GM21723 (cell line): ENCODE data around the gene MAP1B.
"Not testable (repeated sequence)": the region's sequence is repeated elsewhere in the genome, so short reads cannot be mapped to it uniquely, and the experiment has no call there.

Experiments used
- ATAC-seq: cut with Tn5 transposase; IDR thresholded peaks from one replicate; pipeline ENCODE4 v1.9.1; 2021; ENCODE audit warnings: mild to moderate bottlenecking, moderate library complexity; ENCODE audit not compliant: unreplicated experiment

The MAP1B gene

DNA sequence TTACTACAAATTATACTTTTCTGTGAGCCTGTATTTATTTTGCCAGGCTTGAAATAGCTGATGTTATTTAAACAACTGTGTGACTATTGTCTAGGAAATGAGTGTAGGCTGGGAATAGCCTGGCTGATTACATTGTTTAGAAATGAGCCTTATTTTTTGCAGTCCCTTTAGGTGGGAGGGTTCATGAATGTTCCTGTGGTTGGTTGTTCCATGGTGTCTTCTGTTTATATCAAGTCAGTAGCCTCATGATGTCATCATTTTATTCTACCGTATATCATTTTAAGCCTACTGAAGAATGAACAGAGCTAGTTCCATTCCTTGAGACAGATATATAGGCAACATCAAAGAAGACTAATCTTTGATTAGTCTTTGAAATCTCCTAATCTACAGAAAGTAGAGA lies 53.1 kb downstream of the MAP1B start:
- no peak for ATAC-seq

DNA sequence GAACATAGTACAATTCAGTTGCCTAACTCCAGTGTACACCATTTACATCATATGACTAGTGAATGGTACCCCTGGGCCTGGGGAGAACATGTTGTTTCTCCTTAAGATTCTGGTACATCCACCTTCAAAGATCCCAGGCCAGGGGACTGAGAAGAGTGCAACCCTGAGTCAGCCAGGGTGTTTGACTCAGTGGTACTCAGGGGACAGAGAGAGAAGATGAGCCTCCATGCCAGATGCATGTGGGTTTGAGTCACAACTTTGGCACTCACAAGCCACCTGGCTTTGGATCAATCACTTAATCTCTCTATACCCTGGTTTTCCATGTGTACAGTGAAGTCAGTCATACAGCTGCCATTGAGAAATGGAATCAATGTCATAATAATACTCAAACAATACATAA lies 53.7 kb downstream of the MAP1B start:
- no peak for ATAC-seq

GRCh38 chr5:72161951-72162350 lies 54.7 kb downstream of the MAP1B start:
- ATAC-seq: no peak

- ATAC-seq: no peak
Observed at GRCh38 chr5:72163349-72163983, 56.2 kb downstream of the MAP1B start.

GRCh38 chr5:72166070-72166979 lies 59.0 kb downstream of the MAP1B start:
- no peak for ATAC-seq

DNA sequence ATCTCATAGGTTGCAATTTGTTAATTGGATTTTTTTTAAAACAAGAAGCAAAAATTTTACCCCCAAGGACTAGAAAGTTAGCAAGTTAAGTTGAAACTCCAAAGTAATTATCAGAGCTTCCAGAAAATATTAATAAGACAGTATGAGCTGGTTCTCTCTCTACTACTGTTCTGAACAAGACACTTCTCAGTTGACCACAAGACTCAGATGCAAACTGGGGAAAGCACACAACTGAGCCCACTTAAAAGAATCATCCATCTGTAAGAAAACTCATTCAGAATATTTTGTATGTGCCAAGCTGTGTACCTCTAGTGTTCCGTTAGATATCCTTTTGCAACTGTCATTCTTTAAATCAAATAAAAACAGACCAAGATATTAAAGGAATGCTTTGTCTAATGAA lies 60.0 kb downstream of the MAP1B start:
- no peak for ATAC-seq

DNA sequence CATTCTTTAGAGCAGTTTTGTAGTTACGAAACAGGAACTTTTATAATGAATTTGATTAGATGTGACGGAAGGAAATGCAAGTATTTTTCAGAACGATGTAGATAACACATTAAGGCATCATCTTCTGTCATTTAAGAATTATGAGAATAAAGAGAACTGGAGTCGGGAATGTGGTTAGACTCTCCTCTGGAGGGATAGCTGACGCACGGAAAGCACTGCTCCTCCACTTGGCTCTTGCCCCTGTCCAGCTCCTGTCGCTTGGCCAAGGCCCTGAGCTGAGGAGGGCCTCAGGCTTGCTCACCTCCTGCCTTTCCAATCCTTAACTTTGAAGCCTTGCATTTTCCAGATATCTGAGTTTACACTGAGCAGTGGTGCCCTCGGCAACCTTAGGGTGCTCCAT lies 60.5 kb downstream of the MAP1B start:
- ATAC-seq: no peak

DNA sequence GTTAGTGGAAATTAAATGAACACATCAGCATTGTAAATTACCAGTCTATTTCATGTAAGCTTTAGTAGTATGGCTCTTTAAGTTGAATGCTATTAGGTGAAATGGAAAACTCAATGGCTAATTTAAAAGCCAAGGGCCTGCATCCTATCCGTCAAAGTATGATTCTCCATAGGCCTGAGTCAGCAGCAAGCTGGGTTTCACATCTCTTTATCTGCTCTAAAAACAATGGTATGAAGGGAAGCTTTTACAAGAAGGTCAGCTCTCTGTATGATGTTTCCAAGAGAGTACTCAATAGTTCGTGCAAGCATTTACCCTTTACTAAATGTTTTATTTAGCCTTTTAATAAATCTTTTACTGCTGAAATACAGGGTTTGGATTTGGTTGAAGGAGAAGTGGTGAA lies 62.8 kb downstream of the MAP1B start:
- no peak for ATAC-seq

- not testable (repeated sequence) for ATAC-seq
Observed at GRCh38 chr5:72171181-72171580, 63.9 kb downstream of the MAP1B start.

- no peak for ATAC-seq
Observed at GRCh38 chr5:72171667-72172066, 64.4 kb downstream of the MAP1B start.

DNA sequence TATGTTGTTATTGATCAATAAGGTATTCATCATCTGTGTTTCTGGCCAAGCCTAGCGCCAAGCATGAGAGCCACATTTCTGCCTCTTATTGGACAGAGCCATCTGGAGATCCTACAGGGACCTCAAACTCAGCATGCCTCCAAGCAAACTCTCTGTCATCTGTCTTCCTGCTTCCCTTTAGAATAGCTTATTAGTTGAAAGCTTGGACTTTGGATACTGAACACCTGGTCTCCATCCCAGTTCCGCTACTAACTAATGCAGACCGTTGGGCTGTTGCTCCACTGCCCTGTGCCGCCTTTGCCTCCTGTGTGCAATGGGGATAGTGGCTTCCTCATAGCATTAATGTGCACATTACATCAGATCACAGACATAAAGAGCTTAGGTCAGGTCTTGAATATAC lies 65.5 kb downstream of the MAP1B start:
- no peak for ATAC-seq

DNA sequence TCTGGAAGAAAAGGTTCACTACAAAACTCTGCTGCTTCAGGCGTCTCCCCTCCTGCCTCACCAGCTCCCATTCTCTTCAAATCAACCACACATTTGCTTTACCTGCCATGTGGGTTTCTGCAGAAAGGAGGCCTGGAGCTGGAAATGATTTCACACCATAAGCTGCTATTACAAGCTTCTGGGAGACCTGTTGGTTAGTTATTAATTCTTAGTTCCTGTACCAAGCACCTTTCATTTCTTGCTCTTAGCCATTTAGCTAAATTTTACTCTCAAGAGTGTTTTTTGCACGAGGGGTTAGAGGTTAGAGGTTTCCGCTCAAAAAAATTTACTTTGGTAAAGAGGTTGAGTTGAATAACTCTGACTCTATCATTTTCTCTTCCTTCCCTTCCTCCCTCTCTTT lies 70.3 kb downstream of the MAP1B start:
- no peak for ATAC-seq

DNA sequence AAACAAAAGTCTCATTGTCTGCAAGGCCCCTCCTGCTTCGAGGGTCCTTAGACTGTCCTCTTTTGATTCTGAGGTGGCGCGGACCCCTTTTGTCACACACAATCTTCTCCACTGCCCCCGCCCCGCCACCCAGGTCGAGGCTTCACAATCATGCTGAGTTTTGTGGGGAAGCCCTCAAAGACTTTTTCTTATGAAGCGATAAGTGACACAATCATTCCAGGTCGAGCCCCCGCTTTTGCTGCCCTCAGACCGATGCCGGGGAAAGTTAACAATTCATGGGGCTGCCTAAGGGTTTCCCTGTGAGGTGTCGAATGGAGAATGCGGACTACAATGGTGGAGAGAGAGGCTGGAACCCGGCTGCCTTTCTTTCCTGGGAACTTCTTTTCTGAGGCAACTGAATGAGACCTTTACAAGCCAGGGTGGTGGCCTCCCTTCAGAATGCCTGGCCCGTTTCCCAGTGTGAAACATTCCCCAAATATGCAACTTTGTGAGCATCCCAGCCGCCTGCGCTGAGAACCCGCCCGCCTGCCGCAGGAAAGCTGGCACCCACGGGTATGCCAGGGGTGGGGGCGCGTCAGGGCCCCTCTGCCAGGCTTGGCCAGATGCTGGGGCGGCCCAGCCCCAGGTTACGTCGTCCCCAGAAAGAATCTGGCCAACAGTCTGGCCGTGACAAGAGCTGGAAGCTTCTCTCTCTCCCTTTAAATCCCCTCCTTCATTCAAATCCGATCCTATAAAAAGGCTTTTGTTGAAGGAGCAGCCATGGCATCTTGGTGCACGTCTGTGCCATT lies 71.9 kb downstream of the MAP1B start:
- no peak for ATAC-seq

DNA sequence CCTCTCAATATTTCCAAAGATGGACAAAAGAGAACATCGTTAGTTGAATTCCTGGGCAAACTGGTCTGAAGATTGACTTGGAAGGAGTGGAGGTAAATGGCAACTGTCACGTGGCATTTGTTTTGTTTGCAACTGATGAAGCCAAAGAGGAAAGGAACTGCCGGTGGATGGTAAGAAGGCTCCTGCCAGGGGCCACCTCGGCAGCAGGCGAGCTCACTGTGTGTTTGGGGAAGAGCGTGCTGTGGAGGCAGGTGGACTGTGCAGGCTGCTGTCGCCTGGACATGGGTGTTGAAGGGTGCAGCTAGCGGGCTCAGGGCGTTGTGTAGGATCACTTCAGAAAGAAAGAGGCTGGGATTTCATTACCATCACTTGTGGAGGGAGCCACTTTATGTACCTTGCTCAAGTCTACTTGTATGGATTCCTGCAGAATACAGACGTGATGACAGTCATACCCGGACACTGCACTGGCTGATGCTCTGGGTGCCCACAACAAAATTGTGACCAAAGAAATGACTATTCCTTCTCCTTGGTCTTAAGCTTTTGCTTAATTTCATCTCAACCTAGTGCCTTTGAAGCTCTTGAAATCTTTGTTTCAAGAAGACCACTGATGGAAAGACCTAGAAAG lies 72.7 kb downstream of the MAP1B start:
- ATAC-seq: no peak

DNA sequence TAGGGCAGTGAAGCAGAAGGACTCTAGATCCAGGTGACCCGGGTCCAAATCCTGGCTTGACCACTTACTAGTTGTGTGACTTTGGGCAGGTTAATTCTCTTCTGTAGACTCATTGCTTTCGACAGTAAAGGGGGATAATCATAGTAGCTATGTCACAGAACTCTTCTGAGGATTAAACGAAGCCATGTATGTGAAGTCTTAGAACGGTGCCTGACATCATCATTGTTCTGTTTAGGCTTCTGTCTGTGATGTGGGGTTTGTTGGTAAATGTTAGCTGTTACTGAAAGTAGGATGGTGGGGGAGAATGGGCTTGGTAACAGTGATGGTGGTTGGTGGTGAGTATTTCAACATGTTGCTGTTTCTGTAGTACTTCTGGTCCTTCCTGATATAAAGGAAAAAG lies 73.7 kb downstream of the MAP1B start:
- ATAC-seq: no peak

- ATAC-seq: no peak
Observed at GRCh38 chr5:72182686-72183085, 75.4 kb downstream of the MAP1B start.

- no peak for ATAC-seq
Observed at GRCh38 chr5:72183101-72183520, 75.8 kb downstream of the MAP1B start.

GRCh38 chr5:72184408-72184807 lies 77.1 kb downstream of the MAP1B start:
- no peak for ATAC-seq

- no peak for ATAC-seq
Observed at GRCh38 chr5:72185496-72186329, 78.4 kb downstream of the MAP1B start.

- no peak for ATAC-seq
Observed at GRCh38 chr5:72187388-72188075, 80.3 kb downstream of the MAP1B start.
